Loucy (cell line): ENCODE results near the gene INCENP.
A peak's percentile ranks its signal among the peaks of the same experiment; 100 is the strongest.

Experiments
- H2AFZ ChIP-seq: fragments of 200-600 bp; sonication (generic); 2 replicates; pipeline ENCODE4 v1.6.0; 2016; ENCODE audit warnings: antibody characterized with exemption, mild to moderate bottlenecking, low read length, moderate library complexity
- H3F3A ChIP-seq: fragments of 200-600 bp; 2 replicates; pipeline ENCODE4 v1.6.0; 2016; ENCODE audit warnings: antibody characterized with exemption, low read depth, mild to moderate bottlenecking
- H3K27me3 ChIP-seq: fragments of 200-600 bp; sonication (generic); 2 replicates; pipeline ENCODE4 v1.6.1; 2014; ENCODE audit warnings: low read length, mild to moderate bottlenecking; ENCODE audit not compliant: insufficient read depth, poor library complexity, severe bottlenecking
- H3K36me3 ChIP-seq: fragments of 200-600 bp; sonication (generic); 2 replicates; pipeline ENCODE4 v1.6.1; 2016; ENCODE audit warnings: low read length; ENCODE audit not compliant: insufficient read depth
- H3K4me1 ChIP-seq: fragments of 200-600 bp; sonication (generic); 2 replicates; pipeline ENCODE4 v1.5.1; 2014; ENCODE audit warnings: low read length, mild to moderate bottlenecking; ENCODE audit not compliant: insufficient read depth, poor library complexity, severe bottlenecking
- H3K4me2 ChIP-seq: fragments of 200-600 bp; sonication (generic); 2 replicates; pipeline ENCODE4 v1.6.0; 2014; ENCODE audit warnings: antibody characterized with exemption, low read length, low read depth, mild to moderate bottlenecking; ENCODE audit not compliant: poor library complexity, severe bottlenecking
- H3K4me3 ChIP-seq: fragments of 200-600 bp; sonication (generic); 2 replicates; pipeline ENCODE4 v1.5.1; 2014; ENCODE audit warnings: low read length, mild to moderate bottlenecking, mixed read lengths; ENCODE audit not compliant: poor library complexity, severe bottlenecking
- H3K79me2 ChIP-seq: fragments of 200-600 bp; sonication (generic); 2 replicates; pipeline ENCODE4 v1.6.1; 2014; ENCODE audit warnings: low read length; ENCODE audit not compliant: insufficient read depth
- H3K9ac ChIP-seq: fragments of 200-600 bp; sonication (generic); 2 replicates; pipeline ENCODE4 v1.6.0; 2014; ENCODE audit warnings: mild to moderate bottlenecking, low read depth, low read length, moderate library complexity; ENCODE audit not compliant: poor library complexity, severe bottlenecking
- H3K9me2 ChIP-seq: fragments of 200-600 bp; sonication (generic); replicated peaks from 2 replicates; pipeline ENCODE4 v1.6.1; 2016; ENCODE audit warnings: low read depth, low read length, mixed read lengths
- H3K9me3 ChIP-seq: fragments of 200-600 bp; sonication (generic); 2 replicates; pipeline ENCODE4 v1.6.1; 2014; ENCODE audit warnings: mild to moderate bottlenecking, antibody characterized with exemption, low read length, low read depth; ENCODE audit not compliant: insufficient read depth
- H4K20me1 ChIP-seq: fragments of 200-600 bp; sonication (generic); 2 replicates; pipeline ENCODE4 v1.6.0; 2014; ENCODE audit warnings: antibody characterized with exemption, low read length, mild to moderate bottlenecking; ENCODE audit not compliant: insufficient read depth, poor library complexity, severe bottlenecking
- EZH2phosphoT487 ChIP-seq: fragments of 200-600 bp; IDR thresholded peaks from 2 replicates; pipeline ENCODE4 v1.6.1; 2018; ENCODE audit warnings: antibody characterized with exemption, mild to moderate bottlenecking, moderate library complexity, borderline replicate concordance
- TF ChIP-seq, protein P1 (sequence below): fragments of 200-600 bp; sonication (generic); conservative IDR thresholded peaks from 2 replicates; pipeline ENCODE4 v1.5.1; 2014; ENCODE audit warnings: mild to moderate bottlenecking, antibody characterized with exemption, low read length

The INCENP gene

DNA sequence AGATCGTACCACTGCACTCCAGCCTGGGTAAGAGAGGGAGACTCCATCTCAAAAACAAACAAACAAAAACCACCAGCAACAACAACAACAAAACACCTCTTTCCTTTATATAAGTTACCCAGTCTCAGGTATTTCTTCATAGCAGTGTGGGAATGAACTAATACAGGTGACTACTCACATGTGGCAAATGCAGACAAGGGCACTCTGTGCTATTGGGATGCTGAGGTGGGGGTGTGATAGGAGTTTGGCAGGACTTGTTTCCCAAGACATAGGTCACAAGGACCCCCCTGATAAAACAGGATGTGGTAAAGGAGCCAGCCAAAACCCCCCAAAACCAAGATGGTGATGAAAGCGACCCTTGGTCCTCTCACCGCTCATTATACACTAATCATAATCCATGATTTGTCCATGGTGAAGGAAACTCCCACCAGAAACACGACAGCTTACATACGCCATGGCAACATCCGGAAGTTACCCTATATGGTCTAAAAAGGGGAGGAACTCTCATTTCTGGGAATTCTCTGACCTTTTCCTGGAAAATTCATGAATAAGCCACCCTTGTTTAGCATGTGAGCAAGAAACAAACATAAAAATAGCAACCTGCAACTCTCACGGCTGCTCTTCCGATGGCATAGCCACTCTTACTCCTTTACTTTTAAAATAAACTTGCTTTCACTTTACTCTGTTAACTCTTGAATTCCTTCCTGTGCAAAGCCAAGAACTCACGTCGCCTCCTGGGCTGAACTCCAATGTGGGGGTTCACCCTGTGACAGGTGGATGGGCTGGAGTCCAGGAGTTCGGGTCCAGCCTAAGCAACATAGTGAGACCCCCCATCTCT lies 18.8 kb upstream of the INCENP start:
- H3F3A ChIP-seq: no peaks in the 10 kb centered on the region
- no peaks in the 10 kb centered on the region for H3K9me3 ChIP-seq
- no peak overlapping the region for H3K4me2 ChIP-seq
- no peaks in the 10 kb centered on the region for H4K20me1 ChIP-seq
- no peaks in the 10 kb centered on the region for H3K4me1 ChIP-seq
- TF ChIP-seq EZH2phosphoT487: no peak
- TF ChIP-seq, protein P1, sequence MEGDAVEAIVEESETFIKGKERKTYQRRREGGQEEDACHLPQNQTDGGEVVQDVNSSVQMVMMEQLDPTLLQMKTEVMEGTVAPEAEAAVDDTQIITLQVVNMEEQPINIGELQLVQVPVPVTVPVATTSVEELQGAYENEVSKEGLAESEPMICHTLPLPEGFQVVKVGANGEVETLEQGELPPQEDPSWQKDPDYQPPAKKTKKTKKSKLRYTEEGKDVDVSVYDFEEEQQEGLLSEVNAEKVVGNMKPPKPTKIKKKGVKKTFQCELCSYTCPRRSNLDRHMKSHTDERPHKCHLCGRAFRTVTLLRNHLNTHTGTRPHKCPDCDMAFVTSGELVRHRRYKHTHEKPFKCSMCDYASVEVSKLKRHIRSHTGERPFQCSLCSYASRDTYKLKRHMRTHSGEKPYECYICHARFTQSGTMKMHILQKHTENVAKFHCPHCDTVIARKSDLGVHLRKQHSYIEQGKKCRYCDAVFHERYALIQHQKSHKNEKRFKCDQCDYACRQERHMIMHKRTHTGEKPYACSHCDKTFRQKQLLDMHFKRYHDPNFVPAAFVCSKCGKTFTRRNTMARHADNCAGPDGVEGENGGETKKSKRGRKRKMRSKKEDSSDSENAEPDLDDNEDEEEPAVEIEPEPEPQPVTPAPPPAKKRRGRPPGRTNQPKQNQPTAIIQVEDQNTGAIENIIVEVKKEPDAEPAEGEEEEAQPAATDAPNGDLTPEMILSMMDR: no peak
- no peak overlapping the region for H3K9ac ChIP-seq
- H2AFZ ChIP-seq: no peak overlapping the region
- no peak overlapping the region for H3K4me3 ChIP-seq
- no peaks in the 10 kb centered on the region for H3K9me2 ChIP-seq
- H3K36me3 ChIP-seq: no peaks in the 10 kb centered on the region
- no peaks in the 10 kb centered on the region for H3K27me3 ChIP-seq
- H3K79me2 ChIP-seq: no peaks in the 10 kb centered on the region

DNA sequence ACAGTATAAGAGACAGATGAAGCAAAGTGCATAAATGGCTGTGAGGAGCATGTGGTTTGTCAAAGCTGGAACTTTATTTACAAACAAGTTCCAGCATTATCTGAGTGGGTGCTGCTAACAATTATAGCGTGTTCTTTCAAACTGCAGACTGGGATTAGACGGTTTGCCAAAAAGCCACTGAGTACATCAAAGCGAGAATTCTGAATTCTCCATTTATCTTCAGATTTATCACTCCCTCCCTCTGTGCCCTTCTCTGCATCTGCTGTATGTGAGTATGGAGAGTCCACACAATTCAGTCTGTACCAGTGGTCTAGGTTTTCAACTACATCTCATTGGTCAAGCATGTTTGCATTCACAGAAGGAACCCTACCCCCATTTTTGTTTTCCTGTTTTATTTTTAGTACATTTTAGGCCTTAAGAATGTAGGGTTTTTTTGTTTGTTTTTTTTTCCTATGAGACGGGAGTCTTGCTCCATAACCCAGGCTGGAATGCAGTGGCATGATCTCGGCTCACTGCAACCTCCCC lies 18.1 kb upstream of the INCENP start:
- no peaks in the 10 kb centered on the region for H3F3A ChIP-seq
- no peaks in the 10 kb centered on the region for H3K9me3 ChIP-seq
- H3K4me1 ChIP-seq: no peaks in the 10 kb centered on the region
- no peaks in the 10 kb centered on the region for H3K36me3 ChIP-seq
- no peak overlapping the region for H3K4me2 ChIP-seq
- no peak overlapping the region for H3K4me3 ChIP-seq
- no peak overlapping the region for H2AFZ ChIP-seq
- H3K79me2 ChIP-seq: no peaks in the 10 kb centered on the region
- no peaks in the 10 kb centered on the region for H3K27me3 ChIP-seq
- H4K20me1 ChIP-seq: no peaks in the 10 kb centered on the region
- H3K9me2 ChIP-seq: no peaks in the 10 kb centered on the region
- TF ChIP-seq EZH2phosphoT487: no peak
- TF ChIP-seq, protein P1: no peak
- H3K9ac ChIP-seq: no peak overlapping the region

DNA sequence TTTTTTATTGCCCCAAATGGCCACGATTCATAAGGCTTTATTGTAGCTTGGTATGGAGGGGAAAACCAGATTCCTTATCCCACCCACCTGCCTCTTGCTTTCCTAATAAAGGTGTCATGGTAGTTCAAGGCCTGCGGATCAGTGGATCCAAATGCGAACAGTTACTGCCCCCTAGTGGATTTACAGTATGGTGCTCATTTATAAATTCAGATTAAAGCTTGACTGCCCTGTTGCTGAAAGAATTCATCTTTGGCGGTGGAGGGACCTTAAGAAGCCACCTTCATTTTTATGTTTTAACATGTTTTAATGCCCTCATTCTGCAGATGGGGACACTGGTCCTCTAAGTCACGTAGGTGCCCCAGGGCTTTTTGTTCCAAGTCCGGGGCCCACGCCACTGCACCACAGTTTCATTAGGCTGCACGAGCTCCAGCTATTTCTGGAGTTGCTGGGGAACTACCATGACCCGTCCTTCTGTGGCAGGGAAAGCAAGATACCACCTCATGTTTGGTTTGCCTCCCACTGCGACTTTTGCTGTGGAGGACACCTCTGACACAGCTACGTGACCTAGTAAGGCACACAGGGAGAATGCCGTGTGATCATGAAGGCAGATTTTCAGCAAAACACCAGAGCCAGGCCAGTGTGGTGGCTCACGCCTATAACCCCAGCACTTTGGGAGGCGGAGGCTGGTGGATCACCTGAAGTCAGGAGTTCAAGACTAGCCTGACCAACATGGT lies 15.6 kb upstream of the INCENP start:
- Histone ChIP-seq H3F3A (no peaks in the 10 kb centered on the region), H3K9ac (no peak overlapping the region), H2AFZ (no peak overlapping the region), H3K9me2 (no peaks in the 10 kb centered on the region), H3K79me2 (no peaks in the 10 kb centered on the region), H3K36me3 (no peaks in the 10 kb centered on the region), H3K4me1 (no peaks in the 10 kb centered on the region), H3K4me3 (no peak overlapping the region), H3K9me3 (no peaks in the 10 kb centered on the region), H3K27me3 (no peaks in the 10 kb centered on the region), H3K4me2 (no peak overlapping the region), H4K20me1 (no peaks in the 10 kb centered on the region)
- no peak for TF ChIP-seq EZH2phosphoT487
- TF ChIP-seq, protein P1: peak; percentile 90
